SK-N-SH treated with all-trans-retinoic acid at 6 μM for 48 hours (cell line): ENCODE measurements around the gene NRXN3.

ENCODE experiments used
- ATAC-seq: fragments of 200-7000 bp; cut with Tn5 transposase; 3 replicates; pipeline ENCODE4 v1.9.1; 2020; ENCODE audit warnings: mild to moderate bottlenecking, moderate library complexity
- ARNTL ChIP-seq: fragments of 450-650 bp; formaldehyde crosslinking; IDR thresholded peaks from 2 replicates; pipeline ENCODE4 v1.5.0; 2020; ENCODE audit warnings: low read depth, mild to moderate bottlenecking, moderate library complexity, borderline replicate concordance
- BACH2 ChIP-seq: fragments of 250-450 bp; sonication (Bioruptor Pico); IDR thresholded peaks from 2 replicates; pipeline ENCODE4 v1.9.0; 2021; ENCODE audit warnings: mild to moderate bottlenecking, borderline replicate concordance
- CSDC2 ChIP-seq: fragments of 250-450 bp; sonication (Bioruptor Pico); IDR thresholded peaks from 2 replicates; pipeline ENCODE4 v1.5.0; 2020; ENCODE audit warnings: mild to moderate bottlenecking, moderate library complexity
- ESRRG ChIP-seq: fragments of 250-450 bp; sonication (Bioruptor Pico); IDR thresholded peaks from 2 replicates; pipeline ENCODE4 v1.6.1; 2021; ENCODE audit warnings: mild to moderate bottlenecking
- GLIS3 ChIP-seq: fragments of 250-450 bp; sonication (Bioruptor Pico); IDR thresholded peaks from 2 replicates; pipeline ENCODE4 v1.5.0; 2020; ENCODE audit warnings: mild to moderate bottlenecking, moderate library complexity
- ISL1 ChIP-seq: fragments of 250-450 bp; sonication (Bioruptor Pico); IDR thresholded peaks from 2 replicates; pipeline ENCODE4 v2.1.2; 2022; ENCODE audit warnings: mild to moderate bottlenecking, moderate library complexity
- OSR1 ChIP-seq: fragments of 250-450 bp; sonication (Bioruptor Pico); IDR thresholded peaks from 2 replicates; pipeline ENCODE4 v1.8.0; 2022; ENCODE audit warnings: moderate library complexity, mild to moderate bottlenecking, inconsistent platforms
- PPARA ChIP-seq: fragments of 250-450 bp; sonication (Bioruptor Pico); IDR thresholded peaks from 2 replicates; pipeline ENCODE4 v1.5.0; 2020; ENCODE audit warnings: mild to moderate bottlenecking, borderline replicate concordance
- RARB ChIP-seq: fragments of 250-450 bp; sonication (Bioruptor Pico); IDR thresholded peaks from 2 replicates; pipeline ENCODE4 v1.8.0; 2021; ENCODE audit warnings: mild to moderate bottlenecking, moderate library complexity
- SNAI2 ChIP-seq: fragments of 250-450 bp; sonication (Bioruptor Pico); IDR thresholded peaks from 2 replicates; pipeline ENCODE4 v1.5.0; 2020; ENCODE audit warnings: mild to moderate bottlenecking, moderate library complexity
- TCF4 ChIP-seq: fragments of 250-450 bp; sonication (Bioruptor Pico); IDR thresholded peaks from 2 replicates; pipeline ENCODE4 v1.8.0; 2021; ENCODE audit warnings: mild to moderate bottlenecking, moderate library complexity, borderline replicate concordance
- ZC3H10 ChIP-seq: fragments of 250-450 bp; sonication (Bioruptor Pico); IDR thresholded peaks from 2 replicates; pipeline ENCODE4 v1.5.1; 2021; ENCODE audit warnings: mild to moderate bottlenecking, moderate library complexity
- ZFP3 ChIP-seq: fragments of 250-450 bp; sonication (Bioruptor Pico); IDR thresholded peaks from 2 replicates; pipeline ENCODE4 v1.5.0; 2020; ENCODE audit warnings: mild to moderate bottlenecking, moderate library complexity
- ZFP30 ChIP-seq: fragments of 450-650 bp; formaldehyde crosslinking; IDR thresholded peaks from 2 replicates; pipeline ENCODE4 v1.5.0; 2022; ENCODE audit warnings: mild to moderate bottlenecking, moderate library complexity
- ZNF565 ChIP-seq: fragments of 450-650 bp; formaldehyde crosslinking; conservative IDR thresholded peaks from 2 replicates; pipeline ENCODE4 v1.5.0; 2020; ENCODE audit warnings: low read depth, mild to moderate bottlenecking, moderate library complexity
- ZNF70 ChIP-seq: fragments of 450-650 bp; formaldehyde crosslinking; IDR thresholded peaks from 2 replicates; pipeline ENCODE4 v1.5.0; 2020; ENCODE audit warnings: mild to moderate bottlenecking, moderate library complexity
- ZNF8 ChIP-seq: fragments of 450-650 bp; formaldehyde crosslinking; IDR thresholded peaks from 2 replicates; pipeline ENCODE4 v1.5.0; 2020; ENCODE audit warnings: mild to moderate bottlenecking, moderate library complexity
- TF ChIP-seq, protein P1 (sequence below): fragments of 250-450 bp; sonication (Bioruptor Pico); IDR thresholded peaks from 2 replicates; pipeline ENCODE4 v1.8.0; 2021; ENCODE audit warnings: low read depth, mild to moderate bottlenecking, moderate library complexity, borderline replicate concordance
- TF ChIP-seq, protein P2 (sequence below): fragments of 250-450 bp; sonication (Bioruptor Pico); IDR thresholded peaks from 2 replicates; pipeline ENCODE4 v1.8.0; 2020; ENCODE audit warnings: mild to moderate bottlenecking, moderate library complexity, borderline replicate concordance
- TF ChIP-seq, protein P3 (sequence below): fragments of 250-450 bp; sonication (Bioruptor Pico); IDR thresholded peaks from 2 replicates; pipeline ENCODE4 v1.5.1; 2021; ENCODE audit warnings: mild to moderate bottlenecking, moderate library complexity
- TF ChIP-seq, protein P4 (sequence below): fragments of 250-450 bp; sonication (Bioruptor Pico); IDR thresholded peaks from 2 replicates; pipeline ENCODE4 v1.5.0; 2020; ENCODE audit warnings: mild to moderate bottlenecking, moderate library complexity

NRXN3 gene

DNA sequence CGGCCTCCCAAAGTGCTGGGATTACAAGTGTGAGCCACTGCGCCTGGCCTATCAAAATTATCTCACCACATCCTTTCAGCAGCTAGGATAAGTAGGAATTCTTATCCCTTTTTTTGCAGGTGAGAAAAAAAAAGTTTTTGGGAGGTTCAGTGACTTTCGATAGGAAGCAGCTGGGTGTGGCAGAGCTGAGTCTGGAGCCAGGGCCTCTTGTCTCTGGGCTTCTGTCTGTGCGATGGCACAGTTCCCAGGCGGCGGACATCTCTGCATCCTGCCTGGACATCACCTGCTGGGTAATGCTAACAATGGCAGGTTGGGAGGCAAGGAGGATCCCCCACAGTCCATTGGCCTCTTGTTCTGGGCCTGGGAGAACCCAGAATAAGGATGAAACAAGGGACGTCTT is 12.5 kb downstream of the NRXN3 start (continued):
- TF ChIP-seq PPARA (CRISPR knock-in tag) (no peak), GLIS3 (CRISPR knock-in tag) (no peak), ZNF70 (CRISPR knock-in tag) (no peak), RARB (CRISPR knock-in tag) (no peak), ESRRG (CRISPR knock-in tag) (no peak), ARNTL (CRISPR knock-in tag) (no peak)
- TF ChIP-seq, protein P1, sequence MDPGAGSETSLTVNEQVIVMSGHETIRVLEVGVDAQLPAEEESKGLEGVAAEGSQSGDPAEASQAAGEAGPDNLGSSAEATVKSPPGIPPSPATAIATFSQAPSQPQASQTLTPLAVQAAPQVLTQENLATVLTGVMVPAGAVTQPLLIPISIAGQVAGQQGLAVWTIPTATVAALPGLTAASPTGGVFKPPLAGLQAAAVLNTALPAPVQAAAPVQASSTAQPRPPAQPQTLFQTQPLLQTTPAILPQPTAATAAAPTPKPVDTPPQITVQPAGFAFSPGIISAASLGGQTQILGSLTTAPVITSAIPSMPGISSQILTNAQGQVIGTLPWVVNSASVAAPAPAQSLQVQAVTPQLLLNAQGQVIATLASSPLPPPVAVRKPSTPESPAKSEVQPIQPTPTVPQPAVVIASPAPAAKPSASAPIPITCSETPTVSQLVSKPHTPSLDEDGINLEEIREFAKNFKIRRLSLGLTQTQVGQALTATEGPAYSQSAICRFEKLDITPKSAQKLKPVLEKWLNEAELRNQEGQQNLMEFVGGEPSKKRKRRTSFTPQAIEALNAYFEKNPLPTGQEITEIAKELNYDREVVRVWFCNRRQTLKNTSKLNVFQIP (CRISPR knock-in tag) = no peak
- TF ChIP-seq, protein P2, sequence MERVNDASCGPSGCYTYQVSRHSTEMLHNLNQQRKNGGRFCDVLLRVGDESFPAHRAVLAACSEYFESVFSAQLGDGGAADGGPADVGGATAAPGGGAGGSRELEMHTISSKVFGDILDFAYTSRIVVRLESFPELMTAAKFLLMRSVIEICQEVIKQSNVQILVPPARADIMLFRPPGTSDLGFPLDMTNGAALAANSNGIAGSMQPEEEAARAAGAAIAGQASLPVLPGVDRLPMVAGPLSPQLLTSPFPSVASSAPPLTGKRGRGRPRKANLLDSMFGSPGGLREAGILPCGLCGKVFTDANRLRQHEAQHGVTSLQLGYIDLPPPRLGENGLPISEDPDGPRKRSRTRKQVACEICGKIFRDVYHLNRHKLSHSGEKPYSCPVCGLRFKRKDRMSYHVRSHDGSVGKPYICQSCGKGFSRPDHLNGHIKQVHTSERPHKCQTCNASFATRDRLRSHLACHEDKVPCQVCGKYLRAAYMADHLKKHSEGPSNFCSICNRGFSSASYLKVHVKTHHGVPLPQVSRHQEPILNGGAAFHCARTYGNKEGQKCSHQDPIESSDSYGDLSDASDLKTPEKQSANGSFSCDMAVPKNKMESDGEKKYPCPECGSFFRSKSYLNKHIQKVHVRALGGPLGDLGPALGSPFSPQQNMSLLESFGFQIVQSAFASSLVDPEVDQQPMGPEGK (CRISPR knock-in tag) = no peak

DNA sequence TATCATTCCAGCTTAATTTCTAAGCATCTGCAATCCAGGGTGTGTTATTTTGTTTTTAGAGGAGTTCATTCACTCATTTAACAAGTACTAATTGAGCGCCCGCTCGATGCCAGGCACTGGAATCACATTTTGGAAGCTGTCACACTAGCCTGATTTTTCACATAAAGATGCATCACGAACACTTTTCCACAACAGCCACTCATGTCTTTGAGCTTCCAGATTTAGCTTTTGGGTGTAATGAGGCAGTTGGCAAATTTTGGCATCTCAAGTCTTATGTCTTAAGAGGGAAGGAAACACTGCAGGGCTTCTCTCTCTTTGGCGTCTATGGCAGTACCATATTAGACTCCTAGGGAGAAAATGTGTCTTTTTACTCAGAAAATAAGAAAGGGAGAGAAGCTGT is 14.0 kb downstream of the NRXN3 start:
- ATAC-seq = no peak
- TF ChIP-seq ZFP3 (CRISPR knock-in tag) (no peak), TCF4 (CRISPR knock-in tag) (no peak), GLIS3 (CRISPR knock-in tag) (no peak), ISL1 (CRISPR knock-in tag) (no peak), OSR1 (CRISPR knock-in tag) (no peak), ZNF8 (CRISPR knock-in tag) (no peak), RARB (CRISPR knock-in tag) (no peak), CSDC2 (no peak), ESRRG (CRISPR knock-in tag) (no peak), ZNF70 (CRISPR knock-in tag) (no peak)
- TF ChIP-seq, protein P3, sequence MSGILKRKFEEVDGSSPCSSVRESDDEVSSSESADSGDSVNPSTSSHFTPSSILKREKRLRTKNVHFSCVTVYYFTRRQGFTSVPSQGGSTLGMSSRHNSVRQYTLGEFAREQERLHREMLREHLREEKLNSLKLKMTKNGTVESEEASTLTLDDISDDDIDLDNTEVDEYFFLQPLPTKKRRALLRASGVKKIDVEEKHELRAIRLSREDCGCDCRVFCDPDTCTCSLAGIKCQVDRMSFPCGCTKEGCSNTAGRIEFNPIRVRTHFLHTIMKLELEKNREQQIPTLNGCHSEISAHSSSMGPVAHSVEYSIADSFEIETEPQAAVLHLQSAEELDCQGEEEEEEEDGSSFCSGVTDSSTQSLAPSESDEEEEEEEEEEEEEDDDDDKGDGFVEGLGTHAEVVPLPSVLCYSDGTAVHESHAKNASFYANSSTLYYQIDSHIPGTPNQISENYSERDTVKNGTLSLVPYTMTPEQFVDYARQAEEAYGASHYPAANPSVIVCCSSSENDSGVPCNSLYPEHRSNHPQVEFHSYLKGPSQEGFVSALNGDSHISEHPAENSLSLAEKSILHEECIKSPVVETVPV (CRISPR knock-in tag) = no peak
- TF ChIP-seq, protein P2 (CRISPR knock-in tag) = no peak
- TF ChIP-seq, protein P4, sequence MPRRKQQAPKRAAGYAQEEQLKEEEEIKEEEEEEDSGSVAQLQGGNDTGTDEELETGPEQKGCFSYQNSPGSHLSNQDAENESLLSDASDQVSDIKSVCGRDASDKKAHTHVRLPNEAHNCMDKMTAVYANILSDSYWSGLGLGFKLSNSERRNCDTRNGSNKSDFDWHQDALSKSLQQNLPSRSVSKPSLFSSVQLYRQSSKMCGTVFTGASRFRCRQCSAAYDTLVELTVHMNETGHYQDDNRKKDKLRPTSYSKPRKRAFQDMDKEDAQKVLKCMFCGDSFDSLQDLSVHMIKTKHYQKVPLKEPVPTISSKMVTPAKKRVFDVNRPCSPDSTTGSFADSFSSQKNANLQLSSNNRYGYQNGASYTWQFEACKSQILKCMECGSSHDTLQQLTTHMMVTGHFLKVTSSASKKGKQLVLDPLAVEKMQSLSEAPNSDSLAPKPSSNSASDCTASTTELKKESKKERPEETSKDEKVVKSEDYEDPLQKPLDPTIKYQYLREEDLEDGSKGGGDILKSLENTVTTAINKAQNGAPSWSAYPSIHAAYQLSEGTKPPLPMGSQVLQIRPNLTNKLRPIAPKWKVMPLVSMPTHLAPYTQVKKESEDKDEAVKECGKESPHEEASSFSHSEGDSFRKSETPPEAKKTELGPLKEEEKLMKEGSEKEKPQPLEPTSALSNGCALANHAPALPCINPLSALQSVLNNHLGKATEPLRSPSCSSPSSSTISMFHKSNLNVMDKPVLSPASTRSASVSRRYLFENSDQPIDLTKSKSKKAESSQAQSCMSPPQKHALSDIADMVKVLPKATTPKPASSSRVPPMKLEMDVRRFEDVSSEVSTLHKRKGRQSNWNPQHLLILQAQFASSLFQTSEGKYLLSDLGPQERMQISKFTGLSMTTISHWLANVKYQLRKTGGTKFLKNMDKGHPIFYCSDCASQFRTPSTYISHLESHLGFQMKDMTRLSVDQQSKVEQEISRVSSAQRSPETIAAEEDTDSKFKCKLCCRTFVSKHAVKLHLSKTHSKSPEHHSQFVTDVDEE (CRISPR knock-in tag) = no peak
- TF ChIP-seq, all 23 proteins: peak for 0

DNA sequence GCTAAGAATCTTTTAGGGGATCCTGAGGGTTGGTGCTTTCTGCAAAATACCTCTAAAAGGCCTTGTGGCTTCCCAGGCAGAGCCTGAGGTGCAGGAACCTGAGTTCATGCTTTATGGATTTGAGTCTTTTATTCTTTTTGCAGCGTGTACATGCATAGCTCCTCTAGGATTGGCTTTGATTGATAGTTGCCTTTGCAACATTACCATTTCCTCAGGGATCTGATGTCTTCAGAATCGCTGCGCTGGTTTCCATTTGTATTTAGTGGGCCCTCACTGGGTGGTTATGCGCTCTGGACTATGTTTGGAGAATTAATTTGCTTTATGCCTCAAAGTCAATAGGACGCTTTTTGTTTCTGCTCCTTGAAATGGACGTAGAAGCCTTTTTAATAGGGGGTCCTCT is 16.1 kb downstream of the NRXN3 start:
- TF ChIP-seq ZNF70 (CRISPR knock-in tag) = no peak
- TF ChIP-seq SNAI2 (CRISPR knock-in tag) = no peak
- TF ChIP-seq ZC3H10 = no peak
- TF ChIP-seq PPARA (CRISPR knock-in tag) = no peak
- TF ChIP-seq RARB (CRISPR knock-in tag) = no peak
- TF ChIP-seq ARNTL (CRISPR knock-in tag) = no peak
- TF ChIP-seq TCF4 (CRISPR knock-in tag) = no peak
- TF ChIP-seq GLIS3 (CRISPR knock-in tag) = no peak
- TF ChIP-seq ZNF565 (CRISPR knock-in tag) = no peak
- TF ChIP-seq OSR1 (CRISPR knock-in tag) = no peak
- no peak for TF ChIP-seq ESRRG (CRISPR knock-in tag)
- TF ChIP-seq, protein P3 (CRISPR knock-in tag) = no peak
- TF ChIP-seq ZFP3 (CRISPR knock-in tag) = no peak
- TF ChIP-seq ZFP30 (CRISPR knock-in tag) = no peak
- TF ChIP-seq CSDC2 = no peak
- TF ChIP-seq ZNF8 (CRISPR knock-in tag) = no peak
- no peak for TF ChIP-seq BACH2
- no peak for TF ChIP-seq ISL1 (CRISPR knock-in tag)
- no peak for ATAC-seq
